Bone marrow (tissue), 2 donors: ENCODE measurements around the gene WDPCP.
"Not testable (repeated sequence)": the region's sequence is repeated elsewhere in the genome, so short reads cannot be mapped to it uniquely, and the experiment has no call there.

Experiments
- DNase-seq, 2 donors: peaks; one replicate each; lab custom pipeline; 2025; lab: John Stamatoyannopoulos, UW

WDPCP gene, protein sequence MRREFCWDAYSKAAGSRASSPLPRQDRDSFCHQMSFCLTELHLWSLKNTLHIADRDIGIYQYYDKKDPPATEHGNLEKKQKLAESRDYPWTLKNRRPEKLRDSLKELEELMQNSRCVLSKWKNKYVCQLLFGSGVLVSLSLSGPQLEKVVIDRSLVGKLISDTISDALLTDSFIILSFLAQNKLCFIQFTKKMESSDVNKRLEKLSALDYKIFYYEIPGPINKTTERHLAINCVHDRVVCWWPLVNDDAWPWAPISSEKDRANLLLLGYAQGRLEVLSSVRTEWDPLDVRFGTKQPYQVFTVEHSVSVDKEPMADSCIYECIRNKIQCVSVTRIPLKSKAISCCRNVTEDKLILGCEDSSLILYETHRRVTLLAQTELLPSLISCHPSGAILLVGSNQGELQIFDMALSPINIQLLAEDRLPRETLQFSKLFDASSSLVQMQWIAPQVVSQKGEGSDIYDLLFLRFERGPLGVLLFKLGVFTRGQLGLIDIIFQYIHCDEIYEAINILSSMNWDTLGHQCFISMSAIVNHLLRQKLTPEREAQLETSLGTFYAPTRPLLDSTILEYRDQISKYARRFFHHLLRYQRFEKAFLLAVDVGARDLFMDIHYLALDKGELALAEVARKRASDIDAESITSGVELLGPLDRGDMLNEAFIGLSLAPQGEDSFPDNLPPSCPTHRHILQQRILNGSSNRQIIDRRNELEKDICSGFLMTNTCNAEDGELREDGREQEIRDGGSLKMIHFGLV

GRCh38 chr2:63588385-63589147 lies at the start of gene WDPCP, which contains the start of gene MDH1:
Gene WDPCP (minus strand): TSS chr2:63588477. CDS start chr2:63588271, 206 bp downstream.
Gene MDH1 (plus strand): TSS chr2:63588963. CDS start chr2:63589044, 81 bp downstream.
- DNase-seq: peak; percentile 95 to 98

DNA sequence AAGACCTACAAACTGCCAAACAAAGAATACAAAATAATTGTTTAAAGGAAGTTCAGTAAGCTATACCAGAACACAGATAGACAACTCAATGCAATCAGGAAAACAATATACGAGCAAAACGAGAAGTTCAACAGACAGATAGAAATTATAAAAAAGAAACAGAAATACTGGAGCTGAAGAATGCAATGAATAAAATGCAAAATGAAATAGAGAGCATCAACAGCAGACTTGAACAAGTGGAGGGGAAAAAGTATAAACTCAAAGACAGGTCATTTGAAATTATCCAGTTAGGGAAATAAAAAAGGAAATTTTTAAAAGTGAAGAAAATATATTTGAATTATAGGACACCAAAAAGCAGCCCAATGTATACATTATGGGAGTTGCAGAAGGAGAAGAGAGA lies 44.1 kb upstream of the WDPCP start:
- no peak for DNase-seq

GRCh38 chr2:63631501-63631900 lies 43.2 kb upstream of the WDPCP start:
- no peak for DNase-seq

DNA sequence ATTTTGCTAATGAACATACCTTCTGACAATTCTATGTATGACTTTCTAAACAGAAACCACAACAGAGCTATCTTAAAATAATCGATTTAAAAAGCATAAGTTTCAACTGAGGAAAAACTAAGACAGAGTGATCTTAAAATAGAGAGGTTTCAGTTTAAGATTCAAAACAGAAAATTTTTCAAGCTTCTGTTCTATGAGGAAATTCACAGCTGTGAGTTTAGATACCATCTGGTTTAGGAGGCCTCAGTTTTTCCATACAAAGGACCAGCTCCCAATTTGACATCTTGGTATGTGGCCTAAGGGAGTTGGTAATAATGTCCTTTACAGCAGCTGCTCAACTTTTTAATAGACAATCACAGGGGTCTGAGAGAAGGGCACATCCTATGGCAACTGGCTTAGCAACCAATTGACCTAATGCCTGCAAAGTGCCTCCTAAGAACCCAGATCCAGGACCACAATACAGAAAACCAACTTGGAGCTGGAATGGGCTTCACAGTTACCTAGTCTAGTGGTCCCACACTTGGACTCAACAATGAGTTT lies 40.2 kb upstream of the WDPCP start:
- no peak for DNase-seq

GRCh38 chr2:63627866-63628265 lies 39.6 kb upstream of the WDPCP start:
- no peak for DNase-seq

GRCh38 chr2:63623763-63624162 lies 35.5 kb upstream of the WDPCP start:
- not testable (repeated sequence) for DNase-seq

DNA sequence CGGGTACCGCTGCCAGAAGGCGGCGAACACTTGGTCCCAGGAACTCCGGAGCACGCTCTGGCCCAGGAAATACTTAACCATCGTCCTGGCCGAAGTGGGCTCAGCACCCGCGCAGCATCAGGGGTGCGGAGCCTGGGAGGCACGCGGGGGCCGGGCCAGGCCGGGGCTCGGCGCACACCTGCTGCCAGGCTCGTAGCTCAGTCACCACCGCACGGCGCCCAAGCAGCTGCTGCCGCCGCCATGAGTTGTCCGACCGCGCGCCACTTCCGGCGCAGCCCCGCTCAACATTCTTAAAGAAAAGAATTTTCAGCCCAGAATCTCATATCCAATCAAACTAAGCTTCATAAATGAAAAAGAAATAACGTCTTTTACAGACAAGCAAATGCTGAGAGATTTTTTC lies 34.5 kb upstream of the WDPCP start:
- no peak for DNase-seq

- DNase-seq: no peak
These were observed 31.1 kb upstream of the WDPCP start for GRCh38 chr2:63619328-63619727.

DNA sequence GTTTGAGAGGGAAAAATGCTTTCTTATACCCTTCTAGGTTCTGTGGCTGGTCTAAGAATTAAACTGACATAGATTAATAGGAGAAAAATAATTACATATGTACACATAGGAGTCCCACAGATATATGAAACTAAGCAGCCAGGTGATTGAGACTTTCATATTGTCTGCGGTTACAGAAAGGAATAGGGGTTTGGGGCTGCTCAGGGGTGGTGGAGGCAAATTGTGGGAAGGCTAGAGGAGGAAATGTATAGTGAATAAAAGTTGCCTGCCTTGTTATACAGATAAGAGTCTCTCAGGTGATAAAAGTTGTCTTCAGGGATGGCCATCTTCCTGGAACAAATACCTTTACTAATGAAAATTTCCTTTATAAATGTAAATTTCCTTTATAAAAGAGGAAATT lies 29.1 kb upstream of the WDPCP start:
- no peak for DNase-seq

DNA sequence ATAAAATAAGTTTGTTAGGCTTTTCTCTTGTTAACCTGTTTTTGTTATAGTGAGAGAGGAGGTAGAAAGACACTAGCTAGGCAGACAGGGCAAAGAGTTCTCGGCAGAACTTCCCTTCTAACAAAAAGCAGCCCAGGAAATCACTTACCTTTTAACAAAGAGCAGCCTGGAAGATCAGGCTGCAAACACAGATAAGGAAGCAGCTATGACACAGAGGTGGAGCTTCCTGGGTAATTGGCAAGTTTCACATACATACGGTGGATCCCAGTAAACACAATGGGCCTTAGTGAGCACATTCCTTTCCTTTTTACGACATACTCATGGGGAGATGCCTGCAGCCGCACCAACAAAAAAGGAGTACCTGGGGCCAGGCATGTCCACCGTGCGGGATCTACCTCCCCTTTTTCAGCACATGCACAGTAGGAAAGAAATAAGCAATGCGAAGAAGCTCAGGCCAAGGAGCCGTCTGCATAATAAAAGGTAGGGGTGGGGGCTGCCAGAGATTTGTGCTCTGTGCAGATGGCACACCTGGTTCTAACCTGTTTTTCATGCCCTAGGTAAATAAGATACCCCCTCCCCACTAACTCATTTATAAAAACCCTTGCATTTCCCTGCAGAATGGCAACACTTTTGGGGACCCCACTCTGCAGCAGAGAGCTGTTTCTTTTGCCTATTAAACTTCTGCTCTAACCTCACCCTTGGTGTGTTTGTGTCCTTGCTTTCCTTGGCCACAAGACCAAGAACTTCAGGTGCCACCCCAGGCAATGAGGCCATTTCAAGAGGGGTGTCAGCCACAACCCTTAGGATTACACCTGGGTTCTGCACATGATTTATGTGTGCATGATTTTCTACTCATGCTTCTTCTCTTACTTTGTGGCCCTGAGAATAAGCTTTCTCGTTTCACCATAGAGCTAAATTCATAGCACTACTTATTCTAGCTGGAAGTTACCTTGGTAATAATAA lies 27.0 kb upstream of the WDPCP start:
- no peak for DNase-seq

DNA sequence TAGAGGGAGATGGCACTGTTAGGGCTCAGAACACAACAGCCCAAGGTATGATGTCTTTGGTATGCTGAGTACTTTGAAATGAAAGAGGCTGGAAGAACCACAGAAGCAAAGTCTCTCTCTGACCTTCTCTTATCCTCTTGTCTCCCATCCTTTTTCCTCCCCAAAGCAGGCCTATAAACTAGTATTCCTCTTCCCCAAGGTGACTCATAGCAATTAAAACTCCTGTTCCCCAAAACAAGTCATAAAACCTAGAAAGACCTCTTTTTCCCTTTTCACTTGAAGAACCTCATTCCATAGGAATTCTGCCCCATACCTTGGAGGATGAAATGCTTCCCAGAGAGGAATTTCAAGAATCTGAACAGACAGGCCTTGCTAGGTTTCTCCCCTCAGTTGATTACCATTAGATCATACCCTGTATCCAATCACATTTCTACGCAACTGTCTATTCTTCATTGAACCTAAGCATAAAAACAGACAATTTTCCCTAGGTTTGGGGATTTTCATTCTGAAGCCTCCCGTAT lies 26.2 kb upstream of the WDPCP start:
- no peak for DNase-seq

DNA sequence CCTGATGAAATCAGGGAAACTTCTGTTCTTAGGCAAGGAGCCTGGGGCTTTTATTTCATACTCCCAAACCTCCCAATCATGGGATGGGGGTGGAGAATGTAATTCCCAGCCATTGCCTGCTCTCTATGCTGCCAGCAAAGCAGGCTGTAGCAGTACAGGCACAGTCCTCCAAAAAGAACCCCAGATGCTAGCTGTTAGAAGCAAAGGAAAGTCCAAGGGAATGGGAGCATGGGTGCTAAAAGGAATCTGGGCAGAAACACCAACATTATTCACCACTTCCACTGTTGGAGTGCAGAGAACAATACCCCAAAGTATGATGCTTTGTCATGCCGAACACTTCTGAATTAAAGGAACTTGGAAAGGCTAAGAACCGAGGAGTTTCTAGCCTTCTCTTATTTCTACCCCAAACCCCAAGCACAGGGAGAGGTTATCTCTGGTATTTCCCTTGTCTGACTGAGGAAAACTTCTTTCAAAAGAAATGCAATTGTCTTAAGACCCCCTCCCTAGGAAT lies 25.2 kb upstream of the WDPCP start:
- no peak for DNase-seq

DNA sequence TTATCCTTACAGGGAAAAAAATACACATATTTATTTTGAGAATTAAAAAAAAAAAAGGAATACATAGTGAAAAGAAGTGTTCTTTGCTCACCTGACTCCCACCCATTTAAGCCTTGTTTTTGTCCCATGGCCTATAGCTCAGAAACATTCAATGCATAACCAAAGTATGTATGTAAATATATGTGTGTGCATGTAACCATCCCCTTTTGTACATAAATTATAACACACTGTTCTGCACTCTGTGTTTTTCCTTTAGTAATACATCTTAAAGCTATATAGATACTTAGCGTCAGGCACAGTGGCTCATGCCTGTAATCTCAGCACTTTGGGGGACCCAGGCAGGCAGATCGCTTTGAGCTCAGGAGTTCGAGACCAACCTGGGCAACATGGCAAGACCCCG lies 22.2 kb upstream of the WDPCP start:
- DNase-seq: no peak

GRCh38 chr2:63608865-63609264 lies 20.6 kb upstream of the WDPCP start:
- DNase-seq: not testable (repeated sequence)

DNA sequence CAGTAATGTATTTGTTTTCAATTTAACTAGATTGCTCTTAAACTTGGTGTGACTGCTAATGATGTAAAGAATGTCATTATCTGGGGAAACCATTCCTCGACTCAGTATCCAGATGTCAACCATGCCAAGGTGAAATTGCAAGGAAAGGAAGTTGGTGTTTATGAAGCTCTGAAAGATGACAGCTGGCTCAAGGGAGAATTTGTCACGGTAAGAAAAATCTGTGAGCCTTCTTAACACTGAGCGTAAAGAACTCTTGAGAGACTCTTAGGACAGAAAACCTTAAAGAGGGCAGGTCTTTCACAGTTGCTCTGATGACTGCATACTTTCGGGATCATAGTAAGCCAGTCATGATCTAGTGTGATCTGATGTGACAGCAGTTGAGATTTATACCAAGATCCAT lies 16.4 kb upstream of the WDPCP start:
- no peak for DNase-seq

- DNase-seq: no peak
These were observed 12.7 kb upstream of the WDPCP start for GRCh38 chr2:63600881-63601460.

DNA sequence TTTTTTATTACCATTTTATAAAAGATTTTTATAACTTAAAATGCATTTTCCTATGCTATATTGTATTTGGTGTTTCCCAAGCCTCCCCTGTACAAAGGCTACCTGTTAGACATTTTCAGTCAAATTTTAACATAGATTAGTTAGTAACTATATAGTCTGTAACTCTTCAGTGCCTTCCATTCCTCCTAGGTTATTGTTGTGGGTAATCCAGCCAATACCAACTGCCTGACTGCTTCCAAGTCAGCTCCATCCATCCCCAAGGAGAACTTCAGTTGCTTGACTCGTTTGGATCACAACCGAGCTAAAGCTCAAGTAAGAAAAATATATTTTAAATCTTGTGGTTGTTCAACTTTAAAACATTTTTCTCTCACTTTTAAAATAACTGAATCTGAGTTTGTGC lies 10.7 kb upstream of the WDPCP start:
- no peak for DNase-seq

- DNase-seq: no peak
These were observed 8.2 kb upstream of the WDPCP start for GRCh38 chr2:63596401-63596883.

DNA sequence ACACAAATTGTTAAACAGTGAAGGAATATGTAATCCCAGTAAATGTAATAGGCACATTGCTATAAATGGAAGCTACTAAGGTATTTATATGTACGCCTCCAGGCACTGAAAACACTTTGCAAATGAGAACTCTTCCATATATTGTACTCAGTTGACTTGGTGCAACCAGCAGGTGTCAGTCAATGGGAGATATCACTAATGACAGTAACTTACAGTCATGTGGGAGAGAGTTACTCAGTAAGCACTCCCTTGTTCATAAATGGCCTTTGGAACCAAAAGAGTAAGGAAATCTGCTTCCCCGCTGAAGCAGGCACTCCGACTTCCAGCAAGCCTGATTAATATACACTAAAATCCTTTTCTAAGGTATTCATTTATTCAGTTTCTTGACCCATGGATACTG lies 6.4 kb upstream of the WDPCP start:
- DNase-seq: no peak

DNA sequence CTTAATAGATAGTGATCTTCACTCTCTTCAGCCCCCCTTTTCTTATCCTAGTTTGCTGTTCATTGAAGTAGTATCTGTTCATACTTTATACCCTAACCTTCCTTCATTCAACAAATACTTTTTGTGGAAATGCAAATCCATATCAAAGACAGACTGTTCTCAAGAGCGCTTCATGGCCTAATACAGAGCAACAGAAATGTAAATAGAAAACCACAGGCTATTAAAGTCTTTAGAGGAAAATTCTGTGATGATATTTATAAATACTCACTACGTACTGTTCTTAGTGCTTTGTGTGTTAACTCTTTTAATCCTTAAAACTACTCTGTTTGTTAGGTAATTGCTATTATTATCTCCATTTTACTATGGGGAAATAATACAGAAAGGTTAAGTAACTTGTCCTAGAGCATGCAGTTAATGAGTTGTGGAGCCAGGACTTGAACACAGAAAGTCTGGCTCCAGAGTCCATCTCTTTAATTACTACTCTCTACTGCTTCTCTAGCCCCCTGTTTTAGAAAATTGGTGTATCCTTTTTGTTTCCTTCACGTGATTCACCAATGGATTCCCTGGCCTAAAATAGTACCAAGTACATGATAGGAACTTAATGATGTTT lies 3.4 kb upstream of the WDPCP start:
- no peak for DNase-seq
